Esophagus muscularis mucosa (tissue), 4 donors: ENCODE measurements around the gene DUS1L.

ENCODE experiments used
- EP300 ChIP-seq: sonication (generic); formaldehyde crosslinking; IDR thresholded peaks from one replicate; pipeline ENCODE4 v1.6.1; 2017; ENCODE audit warnings: antibody characterized with exemption
- POLR2A ChIP-seq: fragments of 450-650 bp; IDR thresholded peaks from one replicate; pipeline ENCODE4 v1.6.1; 2017; ENCODE audit warnings: antibody characterized with exemption, moderate library complexity, mild to moderate bottlenecking, low read depth
- TF ChIP-seq, protein P1 (sequence below), 3 experiments: fragments of 200-600 bp in 2 of 3; fragments of 450-650 bp in 1 of 3; sonication (generic) in 2 of 3; IDR thresholded peaks; one replicate each; pipeline ENCODE4 v1.5.1; 2017 to 2019; ENCODE audit warnings: antibody characterized with exemption in 3 of 3, mild to moderate bottlenecking in 2 of 3, moderate library complexity in 1 of 3

GRCh38 chr17:82035488-82035887 is 30.1 kb downstream of the DUS1L start:
- TF ChIP-seq, protein P1, sequence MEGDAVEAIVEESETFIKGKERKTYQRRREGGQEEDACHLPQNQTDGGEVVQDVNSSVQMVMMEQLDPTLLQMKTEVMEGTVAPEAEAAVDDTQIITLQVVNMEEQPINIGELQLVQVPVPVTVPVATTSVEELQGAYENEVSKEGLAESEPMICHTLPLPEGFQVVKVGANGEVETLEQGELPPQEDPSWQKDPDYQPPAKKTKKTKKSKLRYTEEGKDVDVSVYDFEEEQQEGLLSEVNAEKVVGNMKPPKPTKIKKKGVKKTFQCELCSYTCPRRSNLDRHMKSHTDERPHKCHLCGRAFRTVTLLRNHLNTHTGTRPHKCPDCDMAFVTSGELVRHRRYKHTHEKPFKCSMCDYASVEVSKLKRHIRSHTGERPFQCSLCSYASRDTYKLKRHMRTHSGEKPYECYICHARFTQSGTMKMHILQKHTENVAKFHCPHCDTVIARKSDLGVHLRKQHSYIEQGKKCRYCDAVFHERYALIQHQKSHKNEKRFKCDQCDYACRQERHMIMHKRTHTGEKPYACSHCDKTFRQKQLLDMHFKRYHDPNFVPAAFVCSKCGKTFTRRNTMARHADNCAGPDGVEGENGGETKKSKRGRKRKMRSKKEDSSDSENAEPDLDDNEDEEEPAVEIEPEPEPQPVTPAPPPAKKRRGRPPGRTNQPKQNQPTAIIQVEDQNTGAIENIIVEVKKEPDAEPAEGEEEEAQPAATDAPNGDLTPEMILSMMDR (IDR thresholded peaks at IDR 0.05) = no peak
- TF ChIP-seq POLR2A (no peak), EP300 (no peak)
